Mesenteric fat pad (tissue), 1 donor: Measurements from ENCODE around the gene TBC1D25. TPM values are rescaled to one million over a fixed set of nuclear protein-coding genes. Genes with fewer than 3 reads are reported as not detected.

Experiments
- DNase-seq: peaks from one replicate; pipeline ENCODE4 v3.0.0-alpha.2; 2020; ENCODE audit warnings: low spot score
- long read RNA-seq: library from polyadenylated mRNA; unstranded; transcript quantifications from one replicate; pipeline ENCODE4 v2.0.0, GENCODE V29; 2020
- total RNA-seq: library from RNA; stranded (reverse); fragmentation: NEBNext Ultra II Directional; extraction: Animal tissue kit (Norgen Biotek cat#: 25700); gene quantifications from one replicate; pipeline ENCODE4 v1.2.1, GENCODE V29; 2021
- donor health status: DM: yes; HTN: yes; CAD: no.

Gene TBC1D25
- 19.9 TPM for total RNA-seq
- long read RNA-seq, full-length matches to known transcripts = 18 of 39 reads
- long read RNA-seq, partial matches to known transcripts = 13 of 39 reads
- long read RNA-seq, other reads (novel, unspliced or antisense) = 8 of 39 reads

- peak; percentile 97 for DNase-seq
Measured at GRCh38 chrX:48539345-48540027, at the start of gene TBC1D25. Gene TBC1D25, plus strand, starts transcription at chrX:48539714. Its CDS starts 84 bp downstream, at chrX:48539798.

- no peak for DNase-seq
Measured at GRCh38 chrX:48489892-48490291, 49.6 kb upstream of the TBC1D25 start.

- no peak for DNase-seq
Measured at GRCh38 chrX:48490661-48491060, 48.9 kb upstream of the TBC1D25 start.

GRCh38 chrX:48491809-48492208 is 47.7 kb upstream of the TBC1D25 start:
- DNase-seq = no peak

- DNase-seq = no peak
Measured at GRCh38 chrX:48492293-48492910, 47.1 kb upstream of the TBC1D25 start.

GRCh38 chrX:48493890-48494364 is 45.6 kb upstream of the TBC1D25 start:
- no peak for DNase-seq

- no peak for DNase-seq
Measured at GRCh38 chrX:48496660-48497059, 42.9 kb upstream of the TBC1D25 start.

- no peak for DNase-seq
Measured at GRCh38 chrX:48497871-48498270, 41.6 kb upstream of the TBC1D25 start.

- DNase-seq = no peak
Measured at GRCh38 chrX:48498374-48498809, 41.1 kb upstream of the TBC1D25 start.

GRCh38 chrX:48504261-48504660 is 35.3 kb upstream of the TBC1D25 start:
- no peak for DNase-seq

GRCh38 chrX:48505481-48505880 is 34.0 kb upstream of the TBC1D25 start:
- no peak for DNase-seq

GRCh38 chrX:48507246-48507645 is 32.3 kb upstream of the TBC1D25 start:
- no peak for DNase-seq

GRCh38 chrX:48508400-48509244 is 30.9 kb upstream of the TBC1D25 start, which contains the start of gene PORCN:
Gene PORCN, plus strand, starts transcription at chrX:48508992. Its CDS starts 829 bp downstream, at chrX:48509821.
- DNase-seq = peak; percentile 93

- no peak for DNase-seq
Measured at GRCh38 chrX:48509245-48509590, 30.3 kb upstream of the TBC1D25 start.

- no peak for DNase-seq
Measured at GRCh38 chrX:48509619-48510018, 29.9 kb upstream of the TBC1D25 start.

- no peak for DNase-seq
Measured at GRCh38 chrX:48511560-48511959, 28.0 kb upstream of the TBC1D25 start.

- no peak for DNase-seq
Measured at GRCh38 chrX:48512371-48512935, 27.1 kb upstream of the TBC1D25 start.

GRCh38 chrX:48513670-48514069 is 25.8 kb upstream of the TBC1D25 start:
- DNase-seq = no peak

- no peak for DNase-seq
Measured at GRCh38 chrX:48514126-48514806, 25.2 kb upstream of the TBC1D25 start.

GRCh38 chrX:48514868-48515460 is 24.6 kb upstream of the TBC1D25 start:
- DNase-seq = no peak
